ENCODE data around the gene FRYL.

The FRYL gene

DNA sequence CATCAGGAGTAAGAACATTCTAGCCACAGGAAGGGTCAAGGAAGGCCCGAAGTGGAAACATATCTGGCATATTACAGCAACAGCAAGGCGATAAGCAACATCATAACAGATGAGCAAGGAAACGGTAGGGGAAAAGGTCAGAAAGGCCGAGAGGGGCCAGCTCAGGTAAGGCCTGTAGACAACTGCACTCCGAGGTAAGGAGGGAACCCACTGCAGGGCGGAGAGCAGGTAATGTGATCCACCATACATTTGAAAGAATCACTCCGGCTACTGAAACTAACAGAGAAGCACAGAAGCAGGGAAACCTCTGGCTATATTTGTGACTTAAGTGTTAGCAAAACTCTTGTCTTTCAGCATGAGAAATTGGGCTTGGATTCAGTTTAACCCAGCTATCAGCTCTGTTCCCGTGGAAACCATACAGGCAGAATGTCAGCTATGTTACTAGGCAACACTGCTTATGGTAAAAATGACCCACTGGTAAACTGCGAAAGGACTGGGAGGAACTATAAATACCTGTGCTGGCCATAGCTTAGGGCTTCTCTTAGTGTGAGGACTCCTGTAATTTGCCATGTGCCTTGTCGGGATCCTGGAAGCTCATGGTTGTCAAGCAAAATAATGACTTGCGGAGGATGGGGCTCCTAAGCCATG is 31.0 kb downstream of the FRYL start:
- TF ChIP-seq, protein P1, sequence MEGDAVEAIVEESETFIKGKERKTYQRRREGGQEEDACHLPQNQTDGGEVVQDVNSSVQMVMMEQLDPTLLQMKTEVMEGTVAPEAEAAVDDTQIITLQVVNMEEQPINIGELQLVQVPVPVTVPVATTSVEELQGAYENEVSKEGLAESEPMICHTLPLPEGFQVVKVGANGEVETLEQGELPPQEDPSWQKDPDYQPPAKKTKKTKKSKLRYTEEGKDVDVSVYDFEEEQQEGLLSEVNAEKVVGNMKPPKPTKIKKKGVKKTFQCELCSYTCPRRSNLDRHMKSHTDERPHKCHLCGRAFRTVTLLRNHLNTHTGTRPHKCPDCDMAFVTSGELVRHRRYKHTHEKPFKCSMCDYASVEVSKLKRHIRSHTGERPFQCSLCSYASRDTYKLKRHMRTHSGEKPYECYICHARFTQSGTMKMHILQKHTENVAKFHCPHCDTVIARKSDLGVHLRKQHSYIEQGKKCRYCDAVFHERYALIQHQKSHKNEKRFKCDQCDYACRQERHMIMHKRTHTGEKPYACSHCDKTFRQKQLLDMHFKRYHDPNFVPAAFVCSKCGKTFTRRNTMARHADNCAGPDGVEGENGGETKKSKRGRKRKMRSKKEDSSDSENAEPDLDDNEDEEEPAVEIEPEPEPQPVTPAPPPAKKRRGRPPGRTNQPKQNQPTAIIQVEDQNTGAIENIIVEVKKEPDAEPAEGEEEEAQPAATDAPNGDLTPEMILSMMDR (IDR thresholded peaks at IDR 0.05): no peak

DNA sequence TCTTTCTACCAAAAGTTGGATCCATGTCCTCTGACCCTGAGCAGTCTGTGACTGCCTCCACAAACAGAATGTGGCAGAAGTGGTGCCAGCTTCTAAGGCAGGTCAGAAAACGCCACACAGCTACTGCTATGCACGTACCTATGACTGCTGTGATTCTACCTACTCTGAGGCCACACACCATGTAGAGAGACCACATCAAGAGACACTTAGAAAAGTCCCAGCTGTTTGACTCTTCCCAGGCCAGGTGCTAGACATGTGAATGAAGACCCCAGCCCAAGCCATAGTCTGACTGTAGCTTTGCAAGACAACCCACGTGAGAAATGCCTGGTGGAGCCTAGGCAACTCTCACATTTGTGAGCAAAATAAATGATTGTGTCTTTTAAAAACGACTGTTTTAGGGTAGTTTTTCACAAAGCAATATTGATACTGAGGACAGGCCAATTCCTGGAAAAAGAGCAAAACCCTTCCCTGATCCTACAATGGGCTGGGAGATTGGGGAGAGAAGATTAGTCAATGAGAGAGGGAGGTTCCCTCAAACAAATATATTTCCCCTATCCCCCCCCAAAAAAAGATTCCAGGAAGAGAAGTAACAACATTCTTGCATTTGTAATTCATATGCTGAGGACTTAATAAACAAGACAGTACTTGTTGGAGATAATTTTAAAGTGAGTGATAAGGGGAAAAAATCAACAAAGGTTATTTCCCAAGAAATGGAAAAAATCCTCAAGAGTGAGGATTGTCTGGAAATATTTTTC is 33.3 kb downstream of the FRYL start:
- TF ChIP-seq, protein P1 (IDR thresholded peaks at IDR 0.05): no peak

DNA sequence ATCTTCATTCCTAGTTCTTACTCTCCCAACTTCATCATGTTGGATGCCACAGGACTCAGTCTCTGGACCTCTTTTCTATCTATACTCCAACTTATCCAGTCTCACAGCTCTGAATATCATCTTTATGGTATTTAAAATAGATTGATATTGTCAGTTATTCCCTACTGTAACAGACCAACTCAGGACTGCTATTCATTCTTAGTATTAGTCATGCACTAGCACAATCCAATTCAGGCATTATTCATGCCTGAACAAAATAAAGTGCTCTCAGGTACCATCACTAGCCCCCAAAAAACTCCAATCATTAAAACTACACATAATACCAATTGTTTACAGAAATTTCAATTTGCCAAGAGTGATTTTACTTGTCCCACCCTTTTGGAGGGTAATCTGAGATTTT is 37.7 kb downstream of the FRYL start:
- TF ChIP-seq, protein P1 (IDR thresholded peaks at IDR 0.05): no peak

- TF ChIP-seq, protein P1 (IDR thresholded peaks at IDR 0.05): no peak
Observed at GRCh38 chr4:48739560-48740019, 40.5 kb downstream of the FRYL start.

- TF ChIP-seq, protein P1 (IDR thresholded peaks at IDR 0.05): no peak
Observed at GRCh38 chr4:48738856-48739255, 41.2 kb downstream of the FRYL start.

GRCh38 chr4:48727666-48728459 is 52.2 kb downstream of the FRYL start:
- TF ChIP-seq, protein P1 (IDR thresholded peaks at IDR 0.05): no peak

GRCh38 chr4:48725414-48725813 is 54.7 kb downstream of the FRYL start:
- TF ChIP-seq, protein P1 (IDR thresholded peaks at IDR 0.05): no peak

Data from LNCAP (cell line).